Kidney (tissue), 14 donors: ENCODE data around the gene FNTB. TPM values are rescaled to one million over a fixed set of nuclear protein-coding genes. Genes with fewer than 3 reads are reported as not detected.

Source experiments
- DNase-seq, 5 donors: peaks; one replicate each; pipeline ENCODE4 v3.0.0-alpha.2; 2013 to 2020
- FAIRE-seq: peaks from 2 replicates; lab custom pipeline; 2012; peaks lifted over from hg19 to GRCh38; lab: Jason Lieb, UNC
- H3K27ac ChIP-seq, 2 donors: one replicate each; pipeline ENCODE4 v1.7.0; 2013; ENCODE audit warnings: low read depth in 2 of 2, low read length in 2 of 2, inconsistent platforms in 1 of 2
- H3K27me3 ChIP-seq: one replicate; pipeline ENCODE4 v1.7.1; 2013; ENCODE audit warnings: low read length, inconsistent platforms; ENCODE audit not compliant: control insufficient read depth, insufficient read depth
- H3K36me3 ChIP-seq, 3 donors: one replicate each; pipeline versions ENCODE4 v1.7.0 to v1.7.1; 2013; ENCODE audit warnings: low read length in 3 of 3, control low read depth in 1 of 3, inconsistent platforms in 1 of 3; ENCODE audit not compliant: insufficient read depth in 3 of 3, control insufficient read depth in 2 of 3
- H3K4me1 ChIP-seq, 3 donors: one replicate each; pipeline versions ENCODE4 v1.7.0 to v1.7.1; 2013; ENCODE audit warnings: low read length in 3 of 3, inconsistent platforms in 1 of 3, low read depth in 1 of 3; ENCODE audit not compliant: control insufficient read depth in 2 of 3, insufficient read depth in 2 of 3
- H3K4me3 ChIP-seq, 3 donors: one replicate each; pipeline versions ENCODE4 v1.7.0 to v1.8.1; 2013; ENCODE audit warnings: low read length in 3 of 3, control low read depth in 1 of 3, inconsistent platforms in 1 of 3
- H3K9ac ChIP-seq, 3 donors: one replicate each; pipeline versions ENCODE4 v1.7.0 to v1.7.1; 2013; ENCODE audit warnings: low read length in 3 of 3, control low read depth in 1 of 3, inconsistent platforms in 1 of 3
- H3K9me3 ChIP-seq, 3 donors: one replicate each; pipeline versions ENCODE4 v1.7.0 to v1.7.1; 2013; ENCODE audit warnings: low read length in 3 of 3, control low read depth in 1 of 3, inconsistent platforms in 1 of 3; ENCODE audit not compliant: control insufficient read depth in 2 of 3, insufficient read depth in 1 of 3
- intact Hi-C: fragments of 100-400 bp; cut with DNase I; formaldehyde crosslinking; loops from one replicate; pipeline ENCODE4 v1.11.1; 2022
- polyA plus RNA-seq: library from polyadenylated mRNA; stranded (reverse); fragments of 350-450 nt; fragmentation: Illumina TruSeq; extraction: RNeasy Lipid Tissue Mini Kit (QIAGEN cat#74804); gene quantifications from one replicate; pipeline ENCODE4 v1.2.3, GENCODE V29; 2014; ENCODE audit warnings: low read depth, low replicate concordance; ENCODE audit not compliant: insufficient read depth
- total RNA-seq: library from RNA; stranded (reverse); fragmentation: NEBNext Ultra II Directional; extraction: Animal tissue kit (Norgen Biotek cat#: 25700); gene quantifications from one replicate; pipeline ENCODE4 v1.2.1, GENCODE V29; 2021
- TF ChIP-seq, protein P1 (sequence below): IDR thresholded peaks from 3 replicates; pipeline ENCODE4 v1.5.1; 2012; ENCODE audit warnings: mild to moderate bottlenecking, moderate library complexity, borderline replicate concordance; ENCODE audit not compliant: insufficient read depth; ENCODE audit errors: extremely low read depth
- donor health status: control.
- donor health status: control.
- donor health status: control.
- donor health status: control.
- donor health status: control.
- donor health status: DM: yes; HTN: yes; CAD: no.
- donor health status: Normal renal cell carcinoma (clear cell type).

FNTB gene
- total and polyA plus RNA-seq, 2 donors from 2014 or later, result 13.6 to 15.0 TPM

DNA sequence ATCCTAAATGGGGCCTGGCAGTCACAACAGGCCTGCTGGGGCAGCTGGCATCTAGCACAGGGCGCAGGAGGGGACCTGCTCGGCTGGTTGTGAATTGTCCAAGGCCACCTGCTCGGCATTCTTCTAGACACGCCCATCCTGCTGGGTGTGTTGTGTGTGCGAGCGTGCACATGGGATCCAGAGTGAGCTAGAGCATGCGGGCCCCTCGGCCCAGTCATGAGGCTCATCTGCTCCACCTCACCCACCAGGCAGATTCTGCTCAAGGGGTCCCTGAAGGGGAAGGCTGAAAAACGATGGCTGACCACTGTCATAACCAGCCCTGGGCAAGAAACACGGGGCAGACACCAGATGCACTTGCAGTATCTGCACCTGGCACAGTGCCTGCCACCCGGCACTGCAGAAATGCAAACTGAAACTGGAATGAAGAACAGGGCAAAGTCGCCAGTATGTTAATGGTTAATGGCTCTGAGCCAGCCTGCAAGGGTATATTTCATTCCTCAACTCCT, 83.8 kb downstream of the FNTB start:
- peaks cover 3 to 35% (median 34%) of the 10 kb centered on the region in 3 donors for H3K4me1 ChIP-seq
- peak in 3 of 5 donors; percentile 13 to 40 (median 27) for DNase-seq
- H3K9ac ChIP-seq, result no peak overlapping the region
- no peaks in the 10 kb centered on the region for H3K9me3 ChIP-seq
- intact Hi-C loops, result no loop called here
- H3K4me3 ChIP-seq, result no peak overlapping the region
- H3K36me3 ChIP-seq, result peaks cover under 1 to 5% (median 5%) of the 10 kb centered on the region in 3 donors
- no peak for FAIRE-seq
- TF ChIP-seq, protein P1, sequence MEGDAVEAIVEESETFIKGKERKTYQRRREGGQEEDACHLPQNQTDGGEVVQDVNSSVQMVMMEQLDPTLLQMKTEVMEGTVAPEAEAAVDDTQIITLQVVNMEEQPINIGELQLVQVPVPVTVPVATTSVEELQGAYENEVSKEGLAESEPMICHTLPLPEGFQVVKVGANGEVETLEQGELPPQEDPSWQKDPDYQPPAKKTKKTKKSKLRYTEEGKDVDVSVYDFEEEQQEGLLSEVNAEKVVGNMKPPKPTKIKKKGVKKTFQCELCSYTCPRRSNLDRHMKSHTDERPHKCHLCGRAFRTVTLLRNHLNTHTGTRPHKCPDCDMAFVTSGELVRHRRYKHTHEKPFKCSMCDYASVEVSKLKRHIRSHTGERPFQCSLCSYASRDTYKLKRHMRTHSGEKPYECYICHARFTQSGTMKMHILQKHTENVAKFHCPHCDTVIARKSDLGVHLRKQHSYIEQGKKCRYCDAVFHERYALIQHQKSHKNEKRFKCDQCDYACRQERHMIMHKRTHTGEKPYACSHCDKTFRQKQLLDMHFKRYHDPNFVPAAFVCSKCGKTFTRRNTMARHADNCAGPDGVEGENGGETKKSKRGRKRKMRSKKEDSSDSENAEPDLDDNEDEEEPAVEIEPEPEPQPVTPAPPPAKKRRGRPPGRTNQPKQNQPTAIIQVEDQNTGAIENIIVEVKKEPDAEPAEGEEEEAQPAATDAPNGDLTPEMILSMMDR, result no peak
- H3K27ac ChIP-seq, result no peak overlapping the region
- no peaks in the 10 kb centered on the region for H3K27me3 ChIP-seq

DNA sequence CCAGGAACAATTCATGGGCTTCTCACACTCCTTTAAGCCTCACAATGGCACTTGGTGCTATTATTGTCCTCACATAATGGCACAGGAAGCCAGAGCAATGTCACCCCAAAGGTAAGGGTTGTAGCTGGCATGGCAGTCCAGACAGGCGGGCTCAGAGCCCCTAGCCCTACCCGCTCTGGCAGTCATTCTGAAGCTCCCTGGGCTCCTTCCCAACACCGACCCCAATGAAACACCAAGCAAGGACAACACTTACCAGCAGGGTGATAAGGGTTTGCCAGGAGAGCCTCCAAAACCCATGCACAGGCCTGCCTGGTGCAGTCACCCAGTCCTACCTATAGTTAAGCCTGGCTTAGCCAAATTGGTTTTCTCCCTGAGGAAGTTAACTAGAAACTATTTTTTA, 84.8 kb downstream of the FNTB start:
- no peak for DNase-seq
- Histone ChIP-seq H3K27me3 (no peaks in the 10 kb centered on the region), H3K36me3 (peaks cover 0 to 7% (median 6%) of the 10 kb centered on the region in 3 donors), H3K9ac (no peak overlapping the region), H3K4me3 (no peak overlapping the region), H3K4me1 (peaks cover 3 to 35% (median 34%) of the 10 kb centered on the region in 3 donors), H3K27ac (no peak overlapping the region), H3K9me3 (no peaks in the 10 kb centered on the region)
- intact Hi-C loops, result no loop called here
- TF ChIP-seq, protein P1, result no peak
- no peak for FAIRE-seq

- no peak overlapping the region for H3K4me3 ChIP-seq
- DNase-seq (peak in 3 of 5 donors; percentile 31 to 70 (median 41)), FAIRE-seq (no peak)
- TF ChIP-seq, protein P1, result no peak
- peaks cover 3 to 35% (median 34%) of the 10 kb centered on the region in 3 donors for H3K4me1 ChIP-seq
- no peak overlapping the region for H3K27ac ChIP-seq
- no peaks in the 10 kb centered on the region for H3K9me3 ChIP-seq
- peaks cover 0 to 12% (median 11%) of the 10 kb centered on the region in 3 donors for H3K36me3 ChIP-seq
- intact Hi-C loops, result no loop called here
- no peaks in the 10 kb centered on the region for H3K27me3 ChIP-seq
- H3K9ac ChIP-seq, result no peak overlapping the region
These were observed 85.6 kb downstream of the FNTB start for GRCh38 chr14:65072256-65072655.

- H3K9ac ChIP-seq, result peak overlapping the region in 1 of 3 donors; percentile 5
- H3K4me3 ChIP-seq, result no peak overlapping the region
- peaks cover 2 to 18% (median 18%) of the 10 kb centered on the region in 3 donors for H3K36me3 ChIP-seq
- H3K27ac ChIP-seq, result peak overlapping the region; percentile 82 to 86
- H3K27me3 ChIP-seq, result no peaks in the 10 kb centered on the region
- no peaks in the 10 kb centered on the region for H3K9me3 ChIP-seq
- DNase-seq, result no peak
- intact Hi-C loops, result no loop called here
- TF ChIP-seq, protein P1, result no peak
- H3K4me1 ChIP-seq, result peaks cover 3 to 35% (median 34%) of the 10 kb centered on the region in 3 donors
- FAIRE-seq, result no peak
These were observed 86.2 kb downstream of the FNTB start for GRCh38 chr14:65072937-65073336.
